GM20431 (cell line): ENCODE data around the gene GDA.

Experiments used
- in situ Hi-C: fragments of 300-500 bp; cut with MseI, MboI; formaldehyde crosslinking; loops from one replicate; pipeline ENCODE4 v1.15.0; 2020; ENCODE audit warnings: low sequenced_read_pairs; ENCODE audit not compliant: unreplicated experiment

The GDA gene

GRCh38 chr9:72147676-72148075, 1.6 kb upstream of the GDA start:
- in situ Hi-C loops = no loop called here

DNA sequence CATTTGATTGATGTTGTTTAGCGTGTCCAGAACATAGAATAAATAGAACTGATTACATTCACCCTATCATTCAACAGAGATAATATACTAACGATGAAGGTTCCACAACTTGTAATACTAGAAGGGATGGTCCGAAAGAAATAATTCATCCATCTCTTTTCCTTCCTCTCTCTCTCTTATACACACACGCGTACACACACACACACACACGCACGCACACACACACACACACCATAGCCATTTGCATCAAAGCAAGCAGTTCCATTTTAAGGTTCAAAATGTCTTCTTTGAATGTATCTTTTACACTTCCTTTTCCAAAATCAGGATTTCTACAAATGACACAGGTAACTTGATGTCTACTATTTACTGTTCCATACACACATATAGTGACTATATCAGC, 887 bp downstream of the GDA start:
- in situ Hi-C loops = no loop called here

GRCh38 chr9:72150661-72151060, 1.4 kb downstream of the GDA start:
- in situ Hi-C loops = no loop called here

GRCh38 chr9:72151104-72151503, 1.9 kb downstream of the GDA start:
- in situ Hi-C loops = no loop called here

DNA sequence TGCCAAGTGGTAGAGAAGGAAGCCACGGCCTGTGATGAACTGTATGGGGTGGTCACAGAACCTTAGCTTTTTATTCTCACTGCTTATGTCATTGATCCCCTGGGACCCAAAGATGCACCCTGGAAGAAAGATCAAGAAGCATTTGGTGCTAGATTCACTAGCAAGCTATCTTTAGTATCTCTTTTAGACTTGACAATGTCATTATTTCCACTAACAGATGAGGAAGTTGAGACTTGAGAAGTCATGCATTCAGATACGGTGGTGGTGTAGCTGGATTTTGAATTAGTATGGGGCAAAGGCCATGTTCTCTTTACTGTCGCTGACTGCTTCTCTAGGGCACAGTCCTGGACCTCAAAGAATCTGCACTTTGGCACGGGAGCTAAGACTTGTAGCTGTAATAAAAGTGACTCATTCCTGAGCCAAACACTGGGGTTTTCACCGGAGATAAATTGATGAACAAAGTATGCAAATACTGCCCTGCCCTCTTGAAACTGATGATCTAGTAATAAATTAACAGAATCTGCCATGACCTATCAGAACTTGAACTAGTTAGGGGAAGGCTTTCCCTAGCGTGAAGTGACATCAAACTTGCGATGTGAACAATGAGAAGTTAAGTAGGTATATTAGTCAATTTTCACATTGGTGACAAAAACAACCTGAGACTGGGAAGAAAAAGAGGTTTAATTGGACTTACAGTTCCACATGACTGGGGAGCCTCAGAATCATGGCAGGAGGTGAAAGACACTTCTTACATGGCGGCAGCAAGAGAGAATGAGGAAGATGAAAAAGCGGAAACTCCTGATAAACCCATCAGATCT, 5.4 kb downstream of the GDA start:
- in situ Hi-C loops = no loop called here

DNA sequence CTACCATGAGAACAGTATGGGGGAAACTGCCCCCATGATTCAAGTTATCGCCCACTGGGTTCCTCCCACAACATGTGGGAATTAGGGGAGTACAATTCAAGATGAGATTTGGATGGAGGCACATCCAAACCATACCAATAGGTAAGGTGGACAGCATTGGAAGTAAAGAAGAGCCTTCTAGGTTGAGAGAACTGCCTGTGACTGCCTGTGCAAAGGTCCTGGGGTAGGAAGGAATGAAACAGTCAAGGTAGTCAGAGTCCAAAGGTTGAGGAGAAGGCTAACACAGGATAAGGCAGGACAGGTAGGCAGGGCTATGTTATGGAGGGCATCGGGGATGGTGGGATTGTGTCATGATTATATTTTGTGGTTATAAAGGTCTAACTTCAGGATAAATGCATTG, 6.1 kb downstream of the GDA start:
- in situ Hi-C loops = no loop called here

DNA sequence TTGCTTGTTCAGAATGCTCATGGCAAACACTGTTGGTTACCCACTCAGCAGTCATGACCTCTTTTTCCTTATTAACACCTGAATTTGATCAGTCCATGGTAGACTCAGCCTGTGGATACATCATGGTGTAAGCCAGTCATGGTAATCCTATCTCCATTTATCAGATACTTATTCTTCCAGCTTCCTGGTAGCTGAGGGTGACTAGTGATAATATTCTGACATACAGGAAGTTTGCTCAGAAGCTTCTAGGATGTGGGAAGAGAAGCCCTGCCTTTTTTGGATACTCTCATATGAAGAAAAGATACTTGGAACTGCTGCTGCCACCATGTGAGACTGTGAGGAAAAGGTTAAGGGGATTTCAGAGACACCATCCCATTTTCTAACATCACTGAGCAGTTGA, 7.3 kb downstream of the GDA start:
- in situ Hi-C loops = no loop called here

- in situ Hi-C loops = no loop called here
Observed at GRCh38 chr9:72158680-72159079, 9.4 kb downstream of the GDA start.

DNA sequence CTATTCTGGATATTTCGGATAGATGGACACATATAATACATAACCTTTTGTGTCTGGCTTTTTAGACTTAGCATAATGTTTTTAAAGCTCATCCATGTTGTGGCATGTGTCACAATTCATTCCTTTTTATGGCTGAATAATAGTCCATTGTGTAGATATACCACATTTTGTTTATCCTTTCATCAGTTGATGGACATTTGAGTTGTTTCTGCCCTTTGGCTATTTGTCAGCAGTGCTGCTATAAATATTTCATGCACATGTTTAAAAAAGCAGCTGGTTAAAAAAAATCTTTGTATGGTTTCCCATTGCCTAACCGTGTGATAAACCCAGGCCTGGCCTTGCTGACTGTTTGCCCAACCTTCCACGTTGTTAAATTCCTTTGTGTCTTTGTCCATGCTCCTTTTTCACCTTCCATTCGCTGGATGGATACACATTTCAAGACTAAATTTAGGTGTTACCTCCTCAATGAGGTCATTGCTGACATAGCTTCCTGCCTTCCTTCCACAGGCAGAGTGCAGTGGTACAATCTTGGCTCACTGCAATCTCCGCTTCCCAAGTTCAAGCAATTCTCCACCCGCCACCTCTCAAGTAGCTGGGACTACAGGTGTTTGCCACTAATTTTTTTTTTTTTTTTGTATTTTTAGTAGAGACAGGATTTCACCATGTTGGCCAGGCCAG, 11.3 kb downstream of the GDA start:
- in situ Hi-C loops = no loop called here

DNA sequence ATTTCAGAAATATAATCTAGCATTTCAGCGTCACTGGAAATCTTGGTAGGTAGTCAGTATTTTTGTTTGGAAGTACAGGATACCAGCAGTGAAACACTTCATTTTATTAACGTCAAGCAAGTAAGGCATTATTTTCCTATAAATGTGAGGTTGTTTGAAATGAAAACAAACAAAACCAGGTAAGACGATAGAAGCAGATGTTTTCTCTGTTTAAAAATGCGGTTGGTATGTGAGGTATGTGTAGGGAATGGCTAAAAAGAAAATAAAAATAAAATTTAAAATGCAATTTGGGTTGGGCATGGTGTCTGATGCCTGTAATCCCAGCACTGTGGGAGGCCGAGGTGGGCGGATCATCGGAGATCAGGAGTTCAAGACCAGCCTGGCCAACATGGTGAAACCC, 16.1 kb downstream of the GDA start:
- in situ Hi-C loops = no loop called here

DNA sequence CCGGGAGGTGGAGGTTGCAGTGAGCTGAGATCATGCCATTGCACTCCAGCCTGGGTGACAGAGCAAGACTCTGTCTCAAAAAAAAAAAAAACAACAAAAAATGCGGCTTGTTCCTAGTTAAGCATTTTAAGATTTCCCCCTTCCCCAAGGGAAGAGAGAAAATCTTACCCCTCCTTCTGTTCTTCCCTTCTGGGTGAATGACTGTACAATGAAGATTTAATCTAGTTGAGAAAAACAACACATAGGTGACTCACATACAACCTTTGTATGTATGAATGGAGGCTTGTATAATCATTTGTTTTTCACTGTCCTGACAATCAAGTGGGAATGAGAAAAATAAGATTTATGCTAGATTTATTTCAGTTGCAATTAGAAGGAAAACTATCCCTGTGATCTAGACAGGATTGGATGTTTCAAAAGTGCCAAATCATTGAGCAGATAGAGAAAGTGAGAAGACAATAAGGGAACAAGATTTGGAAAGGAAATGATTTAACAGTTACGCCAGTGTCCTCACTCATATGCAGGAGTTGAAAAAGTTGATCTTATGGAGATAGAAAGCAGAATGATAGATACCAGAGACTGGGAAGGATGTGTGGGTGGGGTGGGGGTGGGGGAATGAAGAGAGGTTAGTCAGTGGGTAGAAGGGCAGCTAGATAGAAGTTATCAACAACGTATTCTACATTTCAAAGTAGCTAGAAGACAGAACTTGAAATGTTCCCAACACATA, 16.7 kb downstream of the GDA start:
- in situ Hi-C loops = no loop called here

GRCh38 chr9:72168075-72168474, 18.8 kb downstream of the GDA start:
- in situ Hi-C loops = no loop called here

GRCh38 chr9:72169178-72169577, 19.9 kb downstream of the GDA start:
- in situ Hi-C loops = no loop called here

DNA sequence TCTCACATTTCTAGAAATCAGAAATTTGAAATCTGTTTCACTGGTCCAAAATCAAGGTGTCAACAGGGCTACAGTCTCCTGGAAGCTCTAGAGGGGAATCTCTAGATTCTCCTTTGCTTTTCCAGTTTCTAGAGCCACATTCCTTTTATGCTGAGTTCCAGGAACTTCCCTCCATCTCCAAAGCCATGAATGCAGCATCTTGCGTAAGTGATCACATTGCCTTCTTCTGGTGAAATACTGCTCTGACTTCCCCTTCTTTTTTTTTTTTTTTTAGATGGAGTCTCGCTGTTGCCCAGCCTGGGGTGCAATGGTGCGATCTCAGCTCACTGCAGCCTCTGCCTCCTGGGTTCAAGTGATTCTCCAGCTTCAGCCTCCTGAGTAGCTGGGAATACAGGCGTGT, 23.8 kb downstream of the GDA start:
- in situ Hi-C loops = no loop called here

- in situ Hi-C loops = no loop called here
Observed at GRCh38 chr9:72185561-72185960, 36.3 kb downstream of the GDA start.

DNA sequence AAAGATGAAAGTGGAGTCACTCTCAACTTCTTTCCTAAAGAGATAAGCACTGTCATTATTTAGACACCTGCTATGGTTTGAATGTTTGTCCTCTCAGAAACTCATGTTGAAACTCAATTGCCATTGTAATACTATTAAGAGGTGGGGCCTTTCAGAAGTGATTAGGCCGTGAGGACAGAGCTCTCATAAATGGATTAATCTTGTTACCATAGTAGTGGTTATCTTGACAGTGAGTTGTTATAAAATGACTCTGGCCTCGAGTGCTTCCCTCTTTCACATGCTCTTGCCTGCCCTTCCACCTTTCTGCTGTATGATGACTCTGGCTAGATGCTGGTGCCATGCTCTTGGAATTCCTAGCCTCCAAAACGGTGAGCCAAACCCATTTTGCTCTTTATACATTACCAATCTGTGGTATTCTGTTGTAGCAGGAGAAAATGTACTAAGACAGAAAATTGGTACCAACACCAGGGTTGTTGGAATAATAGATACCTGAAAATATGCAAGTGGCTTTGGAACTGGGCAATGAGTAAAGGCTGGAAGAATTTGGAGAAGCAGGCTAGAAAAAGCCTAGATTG, 38.0 kb downstream of the GDA start:
- in situ Hi-C loops = no loop called here

GRCh38 chr9:72188232-72188631, 39.0 kb downstream of the GDA start:
- in situ Hi-C loops = no loop called here

DNA sequence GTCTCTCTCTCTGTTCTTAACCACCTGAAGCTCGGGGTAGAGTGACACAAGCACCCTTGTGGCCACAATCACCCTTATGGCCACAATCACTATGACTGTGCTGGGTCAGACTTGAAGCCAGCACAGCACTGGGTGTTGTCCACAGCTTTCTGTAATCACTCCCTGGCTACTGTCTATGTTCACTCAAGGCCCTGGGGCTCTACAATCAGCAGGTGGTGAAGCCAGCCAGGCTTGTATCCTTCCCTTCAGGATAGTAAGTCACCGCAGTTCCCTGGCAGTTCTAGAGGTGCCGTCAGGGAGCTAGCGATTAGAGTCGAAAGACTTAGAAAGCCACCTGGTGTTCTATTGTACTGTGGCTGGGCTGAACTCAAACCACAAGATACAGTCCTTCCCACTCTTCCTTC, 44.2 kb downstream of the GDA start:
- in situ Hi-C loops = no loop called here

GRCh38 chr9:72199238-72199637, 50.0 kb downstream of the GDA start:
- in situ Hi-C loops = no loop called here

DNA sequence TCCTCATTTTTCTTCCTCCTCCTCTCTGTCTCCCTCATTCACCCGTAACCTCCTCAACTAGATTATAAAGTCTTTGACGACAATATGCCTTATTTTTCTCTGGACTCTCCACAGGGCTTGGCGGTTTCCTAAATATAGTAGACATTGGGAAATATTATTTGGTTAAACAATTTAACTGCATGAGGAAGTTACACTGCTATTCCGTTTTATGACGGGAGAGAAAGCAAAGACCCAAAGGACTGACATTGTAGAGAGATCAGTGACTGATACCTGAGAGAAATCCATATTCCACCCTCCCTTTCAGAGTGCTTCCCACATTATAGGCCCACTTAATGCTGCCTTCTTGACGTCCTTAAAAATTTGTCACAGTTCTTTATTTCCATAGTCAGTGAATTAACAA, 51.2 kb downstream of the GDA start:
- in situ Hi-C loops = loop anchor here (10.0 kb wide), 1 partner anchor 74 kb away; no protein-coding TSS in a partner anchor

DNA sequence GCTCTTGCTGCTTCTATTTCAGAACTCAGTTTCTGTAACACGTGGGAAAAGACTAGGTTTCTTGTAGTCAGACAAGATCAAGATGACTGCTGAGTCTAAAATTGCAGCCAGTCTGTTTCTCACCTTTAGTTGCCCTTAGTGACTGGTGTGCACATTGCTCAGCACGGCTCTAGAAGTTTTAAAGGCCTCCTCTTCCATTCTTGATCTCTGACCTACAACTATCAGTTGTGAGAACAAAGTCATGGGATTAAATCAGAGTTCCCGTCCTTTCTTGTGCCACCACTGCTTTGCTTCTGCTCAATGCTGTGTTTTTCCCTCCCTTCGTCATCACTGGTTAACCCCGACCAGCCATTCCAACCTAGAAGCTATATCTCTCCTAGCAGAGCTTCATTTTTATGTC, 52.8 kb downstream of the GDA start:
- in situ Hi-C loops = loop anchor here (10.0 kb wide), 1 partner anchor 73 kb away; no protein-coding TSS in a partner anchor
